Keratinocyte (primary cell): ENCODE data around the gene TMED10.
A peak's percentile ranks its signal among the peaks of the same experiment; 100 is the strongest.

ENCODE experiments used
- CTCF ChIP-seq, 3 experiments: IDR thresholded peaks in 1 of 3; conservative IDR thresholded peaks in 1 of 3; optimal IDR thresholded peaks in 1 of 3; 2 replicates in 2 of 3; 3 replicates in 1 of 3; pipeline versions ENCODE3 to v1.5.1; 2011; ENCODE audit warnings: low read length in 3 of 3, mild to moderate bottlenecking in 3 of 3, moderate library complexity in 2 of 3, control low read depth in 1 of 3, inconsistent platforms in 1 of 3; ENCODE audit not compliant: insufficient read depth in 2 of 3; ENCODE audit errors: extremely low read depth in 1 of 3
- EZH2 ChIP-seq: IDR thresholded peaks from one replicate; pipeline ENCODE4 v1.6.1; 2012; ENCODE audit warnings: inconsistent platforms, mild to moderate bottlenecking, low read length, moderate library complexity

GRCh38 chr14:75162631-75163030 lies 13.8 kb downstream of the TMED10 start:
- no peak for TF ChIP-seq EZH2
- TF ChIP-seq CTCF (optimal IDR thresholded peaks at IDR 0.05 in 1 of 3, IDR thresholded peaks at IDR 0.05 in 1 of 3, conservative IDR thresholded peaks at IDR 0.05 in 1 of 3; ENCODE audit: extremely low read depth in 1 of 3, insufficient read depth in 2 of 3, low read length in 3 of 3) = peak in 1 of 3 experiments; percentile 5
